Urothelium cell line (cell line): ENCODE measurements around the gene SPTBN4.
"Not testable (repeated sequence)": the region's sequence is repeated elsewhere in the genome, so short reads cannot be mapped to it uniquely, and the experiment has no call there.

Source experiments
- DNase-seq: peaks from one replicate; pipeline ENCODE4 v3.0.0; 2011; ENCODE audit warnings: low spot score, mixed read lengths
- FAIRE-seq: peaks from 2 replicates; lab custom pipeline; 2011; peaks lifted over from hg19 to GRCh38; lab: Jason Lieb, UNC

The SPTBN4 gene

GRCh38 chr19:40466985-40467734 is at the start of gene SPTBN4:
Gene SPTBN4 (plus strand): TSS chr19:40467001. CDS start chr19:40472622, 5,621 bp downstream.
- DNase-seq = no peak
- FAIRE-seq = no peak

- FAIRE-seq = no peak
- no peak for DNase-seq
Measured at GRCh38 chr19:40417643-40417981, 49.2 kb upstream of the SPTBN4 start.

- DNase-seq (no peak), FAIRE-seq (no peak)
Measured at GRCh38 chr19:40418040-40418439, 48.8 kb upstream of the SPTBN4 start.

- DNase-seq = no peak
- no peak for FAIRE-seq
Measured at GRCh38 chr19:40419066-40419612, 47.7 kb upstream of the SPTBN4 start.

GRCh38 chr19:40419780-40420179 is 47.0 kb upstream of the SPTBN4 start:
- no peak for DNase-seq
- no peak for FAIRE-seq

- FAIRE-seq (no peak), DNase-seq (no peak)
Measured at GRCh38 chr19:40420451-40420765, 46.4 kb upstream of the SPTBN4 start.

GRCh38 chr19:40420766-40421765 is 45.7 kb upstream of the SPTBN4 start:
- FAIRE-seq = peak; percentile 40
- DNase-seq = peak; percentile 89

- DNase-seq (no peak), FAIRE-seq (no peak)
Measured at GRCh38 chr19:40421993-40422747, 44.6 kb upstream of the SPTBN4 start.

GRCh38 chr19:40422748-40423566 is 43.8 kb upstream of the SPTBN4 start:
- FAIRE-seq = no peak

GRCh38 chr19:40423938-40424337 is 42.9 kb upstream of the SPTBN4 start:
- no peak for DNase-seq
- FAIRE-seq = no peak

More at GRCh38 chr19:40422748-40423566, 43.8 kb upstream of the SPTBN4 start:
- DNase-seq = no peak

GRCh38 chr19:40424637-40425449 is 42.0 kb upstream of the SPTBN4 start:
- no peak for FAIRE-seq

GRCh38 chr19:40425450-40426287 is 41.1 kb upstream of the SPTBN4 start, which contains the start of gene SERTAD1:
Gene SERTAD1 (minus strand): TSS chr19:40425992. CDS start chr19:40423546, 2,446 bp downstream.
- peak; percentile 98 for DNase-seq
- FAIRE-seq = peak; percentile 69

More at GRCh38 chr19:40424637-40425449, 42.0 kb upstream of the SPTBN4 start:
- no peak for DNase-seq

GRCh38 chr19:40428197-40428596 is 38.6 kb upstream of the SPTBN4 start:
- DNase-seq, FAIRE-seq: not testable (repeated sequence)

GRCh38 chr19:40430242-40430641 is 36.6 kb upstream of the SPTBN4 start:
- not testable (repeated sequence) for DNase-seq, FAIRE-seq

GRCh38 chr19:40431698-40432097 is 35.1 kb upstream of the SPTBN4 start:
- FAIRE-seq (no peak), DNase-seq (no peak)

GRCh38 chr19:40432760-40433159 is 34.0 kb upstream of the SPTBN4 start:
- not testable (repeated sequence) for DNase-seq, FAIRE-seq

- FAIRE-seq (no peak), DNase-seq (peak; percentile 91)
Measured at GRCh38 chr19:40433391-40434216, 33.2 kb upstream of the SPTBN4 start.
